ENCODE results near the gene IMPA2.

Gene IMPA2

DNA sequence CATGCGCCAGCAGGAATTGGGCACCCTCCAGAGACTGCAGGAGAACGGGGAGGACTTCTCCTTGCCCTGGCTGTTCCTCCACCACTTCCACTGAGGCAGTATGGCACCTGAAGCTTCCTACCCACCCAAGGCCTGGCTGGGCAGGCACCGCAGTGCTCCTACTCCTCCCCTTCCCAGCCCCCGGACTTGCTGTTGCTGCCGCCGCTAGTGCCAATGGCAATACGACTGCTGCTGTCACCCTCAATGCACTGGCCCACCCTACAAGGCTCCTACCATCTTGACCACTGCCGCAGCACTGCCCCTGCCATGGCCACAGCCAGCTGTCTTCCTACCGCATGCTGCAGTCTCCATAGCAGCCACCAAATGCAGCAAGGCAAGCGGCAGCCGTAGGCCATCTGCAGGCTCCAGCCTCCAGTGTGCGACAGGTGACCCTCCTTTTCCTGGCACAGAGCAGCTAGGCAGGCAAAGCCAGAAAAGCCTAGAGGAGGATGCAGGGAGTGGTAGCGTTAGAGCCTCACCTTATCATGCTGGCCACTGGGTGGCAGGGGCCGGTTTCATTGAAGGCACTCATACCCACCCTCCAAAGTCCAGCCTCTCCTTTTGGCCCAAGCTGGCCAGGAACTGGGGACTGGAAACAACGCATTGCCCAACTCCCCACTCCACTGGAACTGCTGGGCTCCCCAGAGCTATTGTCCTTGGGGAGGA, 64.9 kb downstream of the IMPA2 start:
- no peak for DNase-seq (ENCODE audit: extremely low read depth, low read depth)
- TF ChIP-seq, protein P1, sequence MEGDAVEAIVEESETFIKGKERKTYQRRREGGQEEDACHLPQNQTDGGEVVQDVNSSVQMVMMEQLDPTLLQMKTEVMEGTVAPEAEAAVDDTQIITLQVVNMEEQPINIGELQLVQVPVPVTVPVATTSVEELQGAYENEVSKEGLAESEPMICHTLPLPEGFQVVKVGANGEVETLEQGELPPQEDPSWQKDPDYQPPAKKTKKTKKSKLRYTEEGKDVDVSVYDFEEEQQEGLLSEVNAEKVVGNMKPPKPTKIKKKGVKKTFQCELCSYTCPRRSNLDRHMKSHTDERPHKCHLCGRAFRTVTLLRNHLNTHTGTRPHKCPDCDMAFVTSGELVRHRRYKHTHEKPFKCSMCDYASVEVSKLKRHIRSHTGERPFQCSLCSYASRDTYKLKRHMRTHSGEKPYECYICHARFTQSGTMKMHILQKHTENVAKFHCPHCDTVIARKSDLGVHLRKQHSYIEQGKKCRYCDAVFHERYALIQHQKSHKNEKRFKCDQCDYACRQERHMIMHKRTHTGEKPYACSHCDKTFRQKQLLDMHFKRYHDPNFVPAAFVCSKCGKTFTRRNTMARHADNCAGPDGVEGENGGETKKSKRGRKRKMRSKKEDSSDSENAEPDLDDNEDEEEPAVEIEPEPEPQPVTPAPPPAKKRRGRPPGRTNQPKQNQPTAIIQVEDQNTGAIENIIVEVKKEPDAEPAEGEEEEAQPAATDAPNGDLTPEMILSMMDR (IDR thresholded peaks at IDR 0.05; ENCODE audit: low read depth, low read length): no peak

DNA sequence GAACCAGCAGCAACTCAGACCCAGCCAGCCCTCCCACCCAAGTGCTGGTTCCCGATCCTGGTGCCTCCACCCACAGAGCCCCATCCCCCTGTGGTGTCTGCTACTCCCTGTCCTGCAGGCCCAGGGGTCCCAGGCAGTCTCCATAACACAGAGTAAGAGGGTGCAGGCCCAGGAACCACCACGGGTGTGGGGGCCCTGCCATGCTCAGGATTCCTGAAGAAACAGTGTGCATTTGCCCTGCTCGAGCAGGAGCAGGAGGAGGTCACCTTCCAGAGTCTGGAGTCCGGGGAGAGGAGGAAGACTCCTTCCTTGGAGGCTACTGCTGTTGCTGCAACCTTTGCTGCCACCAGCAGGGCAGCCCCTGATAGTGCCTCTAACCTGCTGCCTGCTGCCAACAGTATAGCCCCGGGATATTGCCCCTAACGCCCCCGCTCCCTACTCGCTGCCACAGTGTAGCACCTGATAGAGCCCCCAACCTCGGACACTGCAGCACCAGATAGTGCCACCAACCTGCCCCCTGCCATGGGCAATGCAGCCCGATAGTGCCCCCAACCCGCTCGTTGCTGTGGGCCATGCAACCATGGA, 65.5 kb downstream of the IMPA2 start:
- DNase-seq (ENCODE audit: extremely low read depth, low read depth): no peak
- TF ChIP-seq, protein P1 (IDR thresholded peaks at IDR 0.05; ENCODE audit: low read depth, low read length): no peak

DNA sequence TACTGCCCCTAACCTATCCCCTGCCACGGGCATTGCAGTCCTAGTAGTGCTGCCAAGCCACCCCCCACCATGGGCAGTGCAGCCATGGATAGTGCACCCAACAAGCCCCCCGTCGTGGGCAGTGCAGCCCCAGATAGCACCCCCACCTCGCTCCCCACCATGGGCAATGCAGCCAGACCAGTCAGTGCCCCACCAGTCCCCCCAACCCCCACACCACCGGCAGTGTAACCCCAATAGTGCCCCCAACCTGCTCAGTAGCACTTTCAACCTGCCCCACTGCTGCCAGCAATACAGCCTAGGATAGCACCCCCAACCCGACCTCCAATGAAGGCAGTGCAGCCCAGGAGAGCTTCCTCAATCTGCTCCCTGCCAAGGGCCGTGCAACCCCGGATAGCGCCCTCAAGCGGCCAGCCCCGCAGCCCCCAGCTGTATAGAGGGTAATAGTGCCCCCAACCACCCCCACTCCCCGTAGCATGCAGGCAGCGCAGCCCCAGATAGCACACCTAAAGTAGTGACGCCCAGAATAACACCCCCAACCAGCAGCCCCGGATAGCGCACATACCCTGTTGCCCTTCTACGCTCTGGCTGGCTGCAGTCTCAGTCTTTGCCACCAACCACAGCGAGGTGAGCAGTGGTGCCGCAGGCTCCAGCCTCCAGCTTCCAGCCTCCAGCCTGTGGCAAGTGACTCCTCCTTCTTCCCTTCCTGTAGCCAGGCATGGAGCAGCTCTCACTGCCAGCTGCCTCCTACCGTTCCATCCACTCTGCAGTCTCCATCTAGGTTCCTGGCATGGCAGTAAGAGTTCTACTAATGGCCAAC, 66.9 kb downstream of the IMPA2 start:
- TF ChIP-seq, protein P1 (IDR thresholded peaks at IDR 0.05; ENCODE audit: low read depth, low read length): no peak
- DNase-seq (ENCODE audit: extremely low read depth, low read depth): no peak

DNA sequence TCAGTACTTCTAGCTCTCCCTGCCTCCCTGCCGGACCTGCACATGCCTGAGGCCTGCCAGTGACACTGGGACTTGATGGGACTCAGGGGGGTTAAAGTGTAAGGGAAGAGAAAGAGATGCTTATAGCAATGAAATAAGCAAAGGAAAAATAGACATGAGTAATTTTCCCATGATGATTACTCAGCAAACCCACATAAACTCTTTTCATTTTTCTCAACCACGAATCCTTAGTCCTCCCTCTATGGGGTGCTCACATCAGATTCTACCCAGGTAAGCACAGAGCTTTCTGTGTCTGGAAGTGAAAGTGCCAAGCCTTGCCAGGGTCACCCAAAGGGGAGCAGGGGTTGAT, 67.5 kb downstream of the IMPA2 start:
- TF ChIP-seq, protein P1 (IDR thresholded peaks at IDR 0.05; ENCODE audit: low read depth, low read length): no peak
- DNase-seq (ENCODE audit: extremely low read depth, low read depth): no peak

DNA sequence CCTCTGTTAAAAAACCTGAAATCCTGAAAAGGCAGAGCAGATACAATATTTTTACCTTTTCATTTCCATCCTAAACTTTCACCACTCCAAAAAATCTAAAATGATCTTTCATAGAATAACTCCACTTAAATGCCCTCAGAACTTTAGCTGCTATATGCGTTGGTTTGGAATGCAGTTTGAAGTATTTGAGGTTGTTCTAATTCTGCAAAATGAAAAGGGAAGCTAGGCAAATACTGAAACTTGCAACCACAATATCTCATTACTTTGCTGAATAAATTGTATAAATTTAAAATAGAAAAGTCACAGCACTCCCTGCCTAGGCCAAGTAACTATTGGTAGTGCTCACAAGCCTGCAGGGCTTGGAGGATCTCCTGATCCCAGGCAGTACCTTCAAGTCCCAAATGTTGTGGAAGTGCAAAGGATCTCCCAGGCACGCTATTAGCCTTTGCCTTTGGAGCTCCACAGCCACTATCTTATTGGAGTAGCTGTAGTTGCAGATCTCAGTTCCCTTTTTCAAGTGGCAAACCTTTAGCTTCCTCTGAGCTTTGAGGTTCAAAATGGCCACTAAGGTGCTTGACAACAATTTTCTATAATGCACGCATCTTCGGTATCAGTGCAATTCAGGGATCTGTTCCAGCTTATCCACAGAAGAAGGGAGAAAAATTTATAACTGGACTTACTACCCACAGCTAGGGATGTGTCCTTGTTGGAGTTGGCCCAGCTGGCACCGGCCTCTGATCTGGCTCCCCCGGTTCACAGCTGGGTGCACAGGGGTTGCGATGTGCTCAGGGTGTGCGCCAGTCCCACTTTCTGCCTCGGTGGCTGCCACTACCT, 68.9 kb downstream of the IMPA2 start:
- DNase-seq (ENCODE audit: extremely low read depth, low read depth): no peak
- TF ChIP-seq, protein P1 (IDR thresholded peaks at IDR 0.05; ENCODE audit: low read depth, low read length): no peak

DNA sequence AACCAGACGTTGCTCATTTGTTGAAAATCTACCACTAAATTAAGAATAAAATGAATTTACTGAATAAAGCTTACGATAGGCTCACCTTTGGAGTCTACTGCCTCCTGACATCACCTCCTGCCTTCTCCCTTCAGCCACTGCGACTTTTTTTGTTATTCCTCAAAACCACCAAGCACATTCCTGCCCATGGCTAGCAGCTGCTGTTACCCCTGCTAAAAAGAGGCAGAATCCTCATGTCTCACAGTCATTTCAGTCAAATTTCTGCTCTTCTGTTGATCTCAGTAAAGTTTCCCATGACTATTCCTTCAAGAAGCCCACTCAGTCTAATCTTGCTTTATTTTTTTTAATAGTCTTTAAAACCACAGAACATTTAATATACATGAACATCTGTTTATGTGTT, 71.6 kb downstream of the IMPA2 start:
- no peak for DNase-seq (ENCODE audit: extremely low read depth, low read depth)
- TF ChIP-seq, protein P1 (IDR thresholded peaks at IDR 0.05; ENCODE audit: low read depth, low read length): no peak
